ENCODE results near the gene TP53BP1.

DNA sequence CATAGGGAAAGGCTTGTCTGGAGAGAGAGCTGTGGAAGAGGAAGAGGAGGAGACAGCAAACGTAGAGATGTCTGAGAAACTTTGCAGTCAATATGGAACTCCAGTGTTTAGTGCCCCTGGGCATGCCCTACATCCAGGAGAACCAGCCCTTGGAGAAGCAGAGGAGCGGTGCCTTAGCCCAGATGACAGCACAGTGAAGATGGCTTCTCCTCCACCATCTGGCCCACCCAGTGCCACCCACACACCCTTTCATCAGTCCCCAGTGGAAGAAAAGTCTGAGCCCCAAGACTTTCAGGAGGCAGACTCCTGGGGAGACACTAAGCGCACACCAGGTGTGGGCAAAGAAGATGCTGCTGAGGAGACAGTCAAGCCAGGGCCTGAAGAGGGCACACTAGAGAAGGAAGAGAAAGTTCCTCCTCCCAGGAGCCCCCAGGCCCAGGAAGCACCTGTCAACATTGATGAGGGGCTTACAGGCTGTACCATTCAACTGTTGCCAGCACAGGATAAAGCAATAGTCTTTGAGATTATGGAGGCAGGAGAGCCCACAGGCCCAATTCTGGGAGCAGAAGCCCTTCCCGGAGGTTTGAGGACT is 31.4 kb upstream of the TP53BP1 start:
- TF ChIP-seq TAF1 (IDR thresholded peaks at IDR 0.05; ENCODE audit: low read depth) (no peak), EZH2 (IDR thresholded peaks at IDR 0.05; ENCODE audit: borderline replicate concordance, insufficient read depth, low read length, poor library complexity, severe bottlenecking) (no peak), SMC3 (conservative IDR thresholded peaks at IDR 0.05; ENCODE audit: poor library complexity) (no peak), POLR2AphosphoS5 (IDR thresholded peaks at IDR 0.05) (no peak)
- TF ChIP-seq, protein P1, sequence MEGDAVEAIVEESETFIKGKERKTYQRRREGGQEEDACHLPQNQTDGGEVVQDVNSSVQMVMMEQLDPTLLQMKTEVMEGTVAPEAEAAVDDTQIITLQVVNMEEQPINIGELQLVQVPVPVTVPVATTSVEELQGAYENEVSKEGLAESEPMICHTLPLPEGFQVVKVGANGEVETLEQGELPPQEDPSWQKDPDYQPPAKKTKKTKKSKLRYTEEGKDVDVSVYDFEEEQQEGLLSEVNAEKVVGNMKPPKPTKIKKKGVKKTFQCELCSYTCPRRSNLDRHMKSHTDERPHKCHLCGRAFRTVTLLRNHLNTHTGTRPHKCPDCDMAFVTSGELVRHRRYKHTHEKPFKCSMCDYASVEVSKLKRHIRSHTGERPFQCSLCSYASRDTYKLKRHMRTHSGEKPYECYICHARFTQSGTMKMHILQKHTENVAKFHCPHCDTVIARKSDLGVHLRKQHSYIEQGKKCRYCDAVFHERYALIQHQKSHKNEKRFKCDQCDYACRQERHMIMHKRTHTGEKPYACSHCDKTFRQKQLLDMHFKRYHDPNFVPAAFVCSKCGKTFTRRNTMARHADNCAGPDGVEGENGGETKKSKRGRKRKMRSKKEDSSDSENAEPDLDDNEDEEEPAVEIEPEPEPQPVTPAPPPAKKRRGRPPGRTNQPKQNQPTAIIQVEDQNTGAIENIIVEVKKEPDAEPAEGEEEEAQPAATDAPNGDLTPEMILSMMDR (IDR thresholded peaks at IDR 0.05; ENCODE audit: poor library complexity, severe bottlenecking) = no peak

Measured in neural cell (in vitro differentiated cells).